ENCODE results near the gene USP33. TPM values are rescaled to one million over a fixed set of nuclear protein-coding genes. Genes with fewer than 3 reads are reported as not detected.
"Not testable (repeated sequence)": the region's sequence is repeated elsewhere in the genome, so short reads cannot be mapped to it uniquely, and the experiment has no call there.

The USP33 gene
- total RNA-seq, 3 donors from 2014 or later: 57.1 to 65.0 (median 60.6) TPM

- H3K4me1 ChIP-seq (ENCODE audit: low read depth): no peaks in the 10 kb centered on the region
- H3K36me3 ChIP-seq (ENCODE audit: low read depth): no peaks in the 10 kb centered on the region
- DNase-seq (no peak), ATAC-seq (no peak)
- H3K9me3 ChIP-seq: no peaks in the 10 kb centered on the region
- TF ChIP-seq CTCF (IDR thresholded peaks at IDR 0.05): no peak
- H3K4me3 ChIP-seq: no peak overlapping the region
- intact Hi-C loops (cut with DNase I, micrococcal nuclease): no loop called here
These were observed 34.9 kb upstream of the USP33 start for GRCh38 chr1:77794550-77794949.

- ATAC-seq; H3K4me3 ChIP-seq; intact Hi-C loops (cut with DNase I, micrococcal nuclease); DNase-seq; H3K4me1 ChIP-seq (ENCODE audit: low read depth); H3K36me3 ChIP-seq (ENCODE audit: low read depth); H3K9me3 ChIP-seq: not testable (repeated sequence)
These were observed 26.6 kb upstream of the USP33 start for GRCh38 chr1:77786093-77786741.

GRCh38 chr1:77783141-77783540 is 23.5 kb upstream of the USP33 start:
- Histone ChIP-seq H3K4me1 (ENCODE audit: low read depth) (peaks cover 6% of the 10 kb centered on the region), H3K9me3 (no peaks in the 10 kb centered on the region), H3K4me3 (no peak overlapping the region), H3K36me3 (ENCODE audit: low read depth) (no peaks in the 10 kb centered on the region)
- ATAC-seq (no peak), DNase-seq (no peak)
- intact Hi-C loops (cut with DNase I, micrococcal nuclease): no loop called here
- no peak for TF ChIP-seq CTCF (IDR thresholded peaks at IDR 0.05)

- ATAC-seq (no peak), DNase-seq (no peak)
- no peaks in the 10 kb centered on the region for H3K36me3 ChIP-seq (ENCODE audit: low read depth)
- no peaks in the 10 kb centered on the region for H3K9me3 ChIP-seq
- H3K4me3 ChIP-seq: no peak overlapping the region
- peaks cover 6% of the 10 kb centered on the region for H3K4me1 ChIP-seq (ENCODE audit: low read depth)
- TF ChIP-seq CTCF (IDR thresholded peaks at IDR 0.05): no peak
- intact Hi-C loops (cut with DNase I, micrococcal nuclease): no loop called here
These were observed 22.0 kb upstream of the USP33 start for GRCh38 chr1:77781683-77782082.

- no peaks in the 10 kb centered on the region for H3K36me3 ChIP-seq (ENCODE audit: low read depth)
- intact Hi-C loops (cut with DNase I, micrococcal nuclease): no loop called here
- TF ChIP-seq CTCF (IDR thresholded peaks at IDR 0.05): no peak
- ATAC-seq (peak; percentile 100), DNase-seq (peak; percentile 88 to 92 (median 91))
- H3K4me3 ChIP-seq: peak within 1 kb of the TSS; percentile 62
- no peaks in the 10 kb centered on the region for H3K9me3 ChIP-seq
- H3K4me1 ChIP-seq (ENCODE audit: low read depth): peaks cover 6% of the 10 kb centered on the region
These were observed 20.1 kb upstream of the USP33 start, which contains the start of gene MIGA1 for GRCh38 chr1:77779529-77780281. MIGA1 (plus strand) TSS chr1:77779649; CDS start chr1:77783253, 3,604 bp downstream.

- H3K4me1 ChIP-seq (ENCODE audit: low read depth): peaks cover 6% of the 10 kb centered on the region
- DNase-seq: no peak
- no peak for TF ChIP-seq CTCF (IDR thresholded peaks at IDR 0.05)
- no peak overlapping the region for H3K4me3 ChIP-seq
- intact Hi-C loops (cut with DNase I, micrococcal nuclease): no loop called here
- no peaks in the 10 kb centered on the region for H3K9me3 ChIP-seq
- H3K36me3 ChIP-seq (ENCODE audit: low read depth): no peaks in the 10 kb centered on the region
- ATAC-seq: no peak
These were observed 16.5 kb upstream of the USP33 start for GRCh38 chr1:77776007-77776700.
